Suprapubic skin (tissue), 4 donors: ENCODE results near the gene CENPO.

ENCODE experiments used
- CTCF ChIP-seq, 2 donors: fragments of 200-600 bp in 1 of 2; fragments of 450-650 bp in 1 of 2; sonication (generic) in 1 of 2; IDR thresholded peaks; one replicate each; pipeline ENCODE4 v1.5.1; 2016 to 2019; ENCODE audit warnings: antibody characterized with exemption in 2 of 2, mild to moderate bottlenecking in 1 of 2, moderate library complexity in 1 of 2
- POLR2A ChIP-seq, 2 donors: fragments of 450-650 bp; IDR thresholded peaks; one replicate each; pipeline ENCODE4 v1.6.1; 2017; ENCODE audit warnings: antibody characterized with exemption in 2 of 2, mild to moderate bottlenecking in 2 of 2, moderate library complexity in 2 of 2
- POLR2AphosphoS5 ChIP-seq, 3 donors: sonication (generic); formaldehyde crosslinking; IDR thresholded peaks; one replicate each; pipeline ENCODE4 v1.6.1; 2017; ENCODE audit warnings: antibody characterized with exemption in 3 of 3

GRCh38 chr2:24870891-24871705 lies 77.9 kb downstream of the CENPO start:
- no peak for TF ChIP-seq POLR2AphosphoS5 (IDR thresholded peaks at IDR 0.05)
- no peak for TF ChIP-seq CTCF (IDR thresholded peaks at IDR 0.05)
- TF ChIP-seq POLR2A (IDR thresholded peaks at IDR 0.05) = no peak
